ENCODE measurements around the gene CDX2.
"Not testable (repeated sequence)": the region's sequence is repeated elsewhere in the genome, so short reads cannot be mapped to it uniquely, and the experiment has no call there.

Gene CDX2

GRCh38 chr13:27964741-27965323, 4.3 kb downstream of the CDX2 start:
- DNase-seq, result no peak

- DNase-seq, result not testable (repeated sequence)
Observed at GRCh38 chr13:27964206-27964605, 4.9 kb downstream of the CDX2 start.

GRCh38 chr13:27963491-27963890, 5.6 kb downstream of the CDX2 start:
- no peak for DNase-seq

GRCh38 chr13:27962982-27963381, 6.1 kb downstream of the CDX2 start:
- no peak for DNase-seq

GRCh38 chr13:27962128-27962841, 6.8 kb downstream of the CDX2 start:
- DNase-seq, result no peak

- DNase-seq, result peak in 1 of 2 experiments; percentile 9
Observed at GRCh38 chr13:27961227-27962085, 7.7 kb downstream of the CDX2 start.

GRCh38 chr13:27960362-27961226, 8.5 kb downstream of the CDX2 start:
- DNase-seq, result peak; percentile 66

- DNase-seq, result no peak
Observed at GRCh38 chr13:27959976-27960361, 9.1 kb downstream of the CDX2 start.

- DNase-seq, result no peak
Observed at GRCh38 chr13:27956576-27957300, 12.4 kb downstream of the CDX2 start.

GRCh38 chr13:27955014-27955591, 14.0 kb downstream of the CDX2 start:
- DNase-seq, result no peak

GRCh38 chr13:27954406-27954851, 14.7 kb downstream of the CDX2 start:
- DNase-seq, result no peak

GRCh38 chr13:27953676-27954405, 15.3 kb downstream of the CDX2 start:
- peak; percentile 78 to 82 for DNase-seq

GRCh38 chr13:27952876-27953675, 16.0 kb downstream of the CDX2 start:
- DNase-seq, result no peak

GRCh38 chr13:27942972-27943371, 26.1 kb downstream of the CDX2 start:
- DNase-seq, result no peak

- DNase-seq, result no peak
Observed at GRCh38 chr13:27933580-27934328, 35.4 kb downstream of the CDX2 start.

GRCh38 chr13:27933118-27933517, 36.0 kb downstream of the CDX2 start:
- DNase-seq, result no peak

GRCh38 chr13:27929868-27930267, 39.2 kb downstream of the CDX2 start:
- no peak for DNase-seq

GRCh38 chr13:27928805-27929753, 40.0 kb downstream of the CDX2 start:
- no peak for DNase-seq
